WI38 (cell line): ENCODE results near the gene KLHL29.

Experiments used
- H3K4me3 ChIP-seq: 2 replicates; pipeline ENCODE4 v1.5.1; 2011; ENCODE audit warnings: low read depth, mild to moderate bottlenecking, control low read depth, low read length
- TF ChIP-seq, protein P1 (sequence below): IDR thresholded peaks from 2 replicates; pipeline ENCODE4 v1.5.1; 2012; ENCODE audit warnings: low read depth, mild to moderate bottlenecking, control low read depth, low read length

The KLHL29 gene

GRCh38 chr2:23561544-23561943, 176.6 kb downstream of the KLHL29 start:
- TF ChIP-seq, protein P1, sequence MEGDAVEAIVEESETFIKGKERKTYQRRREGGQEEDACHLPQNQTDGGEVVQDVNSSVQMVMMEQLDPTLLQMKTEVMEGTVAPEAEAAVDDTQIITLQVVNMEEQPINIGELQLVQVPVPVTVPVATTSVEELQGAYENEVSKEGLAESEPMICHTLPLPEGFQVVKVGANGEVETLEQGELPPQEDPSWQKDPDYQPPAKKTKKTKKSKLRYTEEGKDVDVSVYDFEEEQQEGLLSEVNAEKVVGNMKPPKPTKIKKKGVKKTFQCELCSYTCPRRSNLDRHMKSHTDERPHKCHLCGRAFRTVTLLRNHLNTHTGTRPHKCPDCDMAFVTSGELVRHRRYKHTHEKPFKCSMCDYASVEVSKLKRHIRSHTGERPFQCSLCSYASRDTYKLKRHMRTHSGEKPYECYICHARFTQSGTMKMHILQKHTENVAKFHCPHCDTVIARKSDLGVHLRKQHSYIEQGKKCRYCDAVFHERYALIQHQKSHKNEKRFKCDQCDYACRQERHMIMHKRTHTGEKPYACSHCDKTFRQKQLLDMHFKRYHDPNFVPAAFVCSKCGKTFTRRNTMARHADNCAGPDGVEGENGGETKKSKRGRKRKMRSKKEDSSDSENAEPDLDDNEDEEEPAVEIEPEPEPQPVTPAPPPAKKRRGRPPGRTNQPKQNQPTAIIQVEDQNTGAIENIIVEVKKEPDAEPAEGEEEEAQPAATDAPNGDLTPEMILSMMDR, result no peak

GRCh38 chr2:23562143-23562542, 177.2 kb downstream of the KLHL29 start:
- TF ChIP-seq, protein P1, result no peak
- H3K4me3 ChIP-seq, result no peak overlapping the region

More at GRCh38 chr2:23561544-23561943, 176.6 kb downstream of the KLHL29 start:
- H3K4me3 ChIP-seq, result no peak overlapping the region

GRCh38 chr2:23563151-23563550, 178.2 kb downstream of the KLHL29 start:
- TF ChIP-seq, protein P1, result no peak
- H3K4me3 ChIP-seq, result no peak overlapping the region

GRCh38 chr2:23563673-23564614, 179.0 kb downstream of the KLHL29 start:
- no peak overlapping the region for H3K4me3 ChIP-seq
- TF ChIP-seq, protein P1, result no peak

GRCh38 chr2:23564615-23564960, 179.6 kb downstream of the KLHL29 start:
- no peak overlapping the region for H3K4me3 ChIP-seq
- TF ChIP-seq, protein P1, result no peak

GRCh38 chr2:23565374-23565773, 180.4 kb downstream of the KLHL29 start:
- H3K4me3 ChIP-seq, result no peak overlapping the region
- TF ChIP-seq, protein P1, result no peak

GRCh38 chr2:23565814-23566213, 180.8 kb downstream of the KLHL29 start:
- TF ChIP-seq, protein P1, result no peak

More at GRCh38 chr2:23565814-23566213, 180.8 kb downstream of the KLHL29 start:
- no peak overlapping the region for H3K4me3 ChIP-seq
